Stomach (tissue), 9 donors: ENCODE data around the gene CD81. TPM values are rescaled to one million over a fixed set of nuclear protein-coding genes. Genes with fewer than 3 reads are reported as not detected.

Experiments
- DNase-seq, 2 donors: peaks; one replicate each; pipeline versions ENCODE4 v3.0.0 to v3.0.0-alpha.2; 2013 to 2019
- H3K27ac ChIP-seq, 5 donors: fragments of 200-600 bp in 4 of 5; sonication (generic) in 4 of 5; one replicate each; pipeline ENCODE4 v1.5.1; 2013 to 2019; ENCODE audit warnings: mild to moderate bottlenecking in 1 of 5, moderate library complexity in 1 of 5
- H3K27me3 ChIP-seq, 3 donors: fragments of 200-600 bp; sonication (generic); one replicate each; pipeline ENCODE4 v1.5.1; 2017 to 2019; ENCODE audit warnings: mixed run types in 1 of 3
- H3K36me3 ChIP-seq, 4 donors: fragments of 200-600 bp; sonication (generic); 1 replicate in 3 of 4; 2 replicates in 1 of 4; pipeline ENCODE4 v1.5.1; 2016 to 2019
- H3K4me1 ChIP-seq, 4 donors: fragments of 200-600 bp; sonication (generic); one replicate each; pipeline ENCODE4 v1.5.1; 2016 to 2019
- H3K4me3 ChIP-seq, 4 donors: fragments of 200-600 bp; sonication (generic) in 3 of 4; one replicate each; pipeline ENCODE4 v1.5.1; 2016 to 2019; ENCODE audit warnings: mild to moderate bottlenecking in 1 of 4
- H3K9me3 ChIP-seq, 4 donors: fragments of 200-600 bp; sonication (generic); one replicate each; pipeline ENCODE4 v1.5.1; 2016 to 2019
- CTCF ChIP-seq, 7 experiments: fragments of 450-650 bp in 4 of 7; fragments of 200-600 bp in 3 of 7; sonication (generic) in 3 of 7; IDR thresholded peaks; one replicate each; pipeline ENCODE4 v1.5.1; 2016 to 2019; ENCODE audit warnings: antibody characterized with exemption in 7 of 7, control low read depth in 2 of 7, mild to moderate bottlenecking in 1 of 7
- EP300 ChIP-seq: sonication (generic); formaldehyde crosslinking; IDR thresholded peaks from one replicate; pipeline ENCODE4 v1.6.1; 2017; ENCODE audit warnings: antibody characterized with exemption
- POLR2A ChIP-seq, 4 donors: fragments of 450-650 bp; IDR thresholded peaks; one replicate each; pipeline ENCODE4 v1.6.1; 2016; ENCODE audit warnings: antibody characterized with exemption in 4 of 4, control low read depth in 2 of 4, mild to moderate bottlenecking in 1 of 4, moderate library complexity in 1 of 4
- POLR2AphosphoS5 ChIP-seq, 3 donors: sonication (generic); formaldehyde crosslinking; IDR thresholded peaks; one replicate each; pipeline ENCODE4 v1.6.1; 2016; ENCODE audit warnings: antibody characterized with exemption in 3 of 3
- WGBS, 5 donors: extraction: QIAGEN DNeasy Blood & Tissue Kit in 3 of 5; methylation state at CpG; one replicate each; pipeline versions ENCODE4 v1.1.5 to v1.1.7; 2013 to 2018; 5-methylcytosine and 5-hydroxymethylcytosine counted together
- intact Hi-C: fragments of 100-400 bp; cut with DNase I; formaldehyde crosslinking; loops from one replicate; pipeline ENCODE4 v1.15.1; 2023; ENCODE audit warnings: low total_unique reads
- polyA plus RNA-seq, 3 donors: library from polyadenylated mRNA; stranded (reverse); fragments of 200-250 nt; gene quantifications; one replicate each; pipeline ENCODE4 v1.2.3, GENCODE V29; 2013
- total RNA-seq, 5 donors: library from RNA; depleted of rRNA; stranded (reverse); fragments of >200 nt; gene quantifications; one replicate each; pipeline versions ENCODE4 v1.1.0 to v1.2.3, GENCODE V29; 2014 to 2016
- donor health status: healthy with polysubstance abuse.
- donor health status: Bipolar disorder and iron deficiency.
- donor health status: healthy.

Gene CD81
- total and polyA plus RNA-seq, 8 donors = 95.0 to 327 (median 223) TPM

GRCh38 chr11:2369896-2370295, 7.2 kb upstream of the CD81 start:
- Histone ChIP-seq H3K27ac (no peak overlapping the region), H3K4me1 (peaks cover 0 to 14% (median 4%) of the 10 kb centered on the region in 4 donors), H3K27me3 (no peaks in the 10 kb centered on the region), H3K36me3 (no peaks in the 10 kb centered on the region), H3K9me3 (no peaks in the 10 kb centered on the region), H3K4me3 (no peak overlapping the region)
- intact Hi-C loops = no loop called here
- TF ChIP-seq EP300 (no peak), CTCF (IDR thresholded peaks at IDR 0.05) (no peak), POLR2A (IDR thresholded peaks at IDR 0.05) (no peak), POLR2AphosphoS5 (IDR thresholded peaks at IDR 0.05) (no peak)
- DNase-seq = no peak
- 82 to 89% (median 88%) methylated on average over 5 to 9 of the region's 9 CpGs for WGBS, 5 donors

- Histone ChIP-seq H3K4me3 (no peak overlapping the region), H3K9me3 (no peaks in the 10 kb centered on the region), H3K4me1 (peaks cover 15 to 38% (median 34%) of the 10 kb centered on the region in 4 donors), H3K36me3 (no peaks in the 10 kb centered on the region), H3K27me3 (no peaks in the 10 kb centered on the region), H3K27ac (no peak overlapping the region)
- WGBS, 5 donors = 91 to 98% (median 94%) methylated on average over 6 to 15 of the region's 15 CpGs
- no peak for TF ChIP-seq CTCF (IDR thresholded peaks at IDR 0.05)
- peak in 1 of 2 donors; percentile 12 for DNase-seq
- intact Hi-C loops = no loop called here
Measured at GRCh38 chr11:2374456-2375201, 2.5 kb upstream of the CD81 start.

GRCh38 chr11:2375341-2375853, 1.7 kb upstream of the CD81 start:
- Histone ChIP-seq H3K36me3 (no peaks in the 10 kb centered on the region), H3K9me3 (no peaks in the 10 kb centered on the region), H3K4me3 (no peak overlapping the region), H3K27me3 (no peaks in the 10 kb centered on the region), H3K4me1 (peaks cover 23 to 45% (median 42%) of the 10 kb centered on the region in 4 donors), H3K27ac (no peak overlapping the region)
- TF ChIP-seq POLR2A (IDR thresholded peaks at IDR 0.05) (no peak), EP300 (no peak), CTCF (IDR thresholded peaks at IDR 0.05) (no peak)
- peak in 1 of 2 donors; percentile 34 for DNase-seq
- WGBS, 5 donors = 41 to 65% (median 53%) methylated on average over 5 to 6 of the region's 6 CpGs
- intact Hi-C loops = no loop called here

- WGBS, 5 donors = 51 to 72% (median 59%) methylated on average over 11 to 16 of the region's 16 CpGs
- H3K27me3 ChIP-seq = no peaks in the 10 kb centered on the region
- H3K9me3 ChIP-seq = no peaks in the 10 kb centered on the region
- peak in 1 of 2 donors; percentile 81 for DNase-seq
- no peak overlapping the region for H3K4me3 ChIP-seq
- H3K4me1 ChIP-seq = peaks cover 29 to 52% (median 48%) of the 10 kb centered on the region in 4 donors
- intact Hi-C loops = no loop called here
- no peak for TF ChIP-seq CTCF (IDR thresholded peaks at IDR 0.05)
- TF ChIP-seq EP300 = no peak
- no peak for TF ChIP-seq POLR2A (IDR thresholded peaks at IDR 0.05)
- TF ChIP-seq POLR2AphosphoS5 (IDR thresholded peaks at IDR 0.05) = no peak
- H3K36me3 ChIP-seq = no peaks in the 10 kb centered on the region
- H3K27ac ChIP-seq = peak overlapping the region in 2 of 5 donors; percentile 3 to 20
Measured at GRCh38 chr11:2375964-2376551, 1.1 kb upstream of the CD81 start.
